Activated CD4-positive, alpha-beta T cell treated with anti-CD3 and anti-CD28 coated beads, Interleukin-10, Interleukin-2, amounts not matched to agents 100 ng/mL and 50 ng/mL, durations not matched to agents 16 hours and 8 hours (primary cell): ENCODE results near the gene CHST7.
A peak's percentile ranks its signal among the peaks of the same experiment; 100 is the strongest.
"Not testable (repeated sequence)": the region's sequence is repeated elsewhere in the genome, so short reads cannot be mapped to it uniquely, and the experiment has no call there.

Experiments used
- DNase-seq: peaks from one replicate; pipeline ENCODE4 v3.0.0-alpha.2; 2020

CHST7 gene, protein sequence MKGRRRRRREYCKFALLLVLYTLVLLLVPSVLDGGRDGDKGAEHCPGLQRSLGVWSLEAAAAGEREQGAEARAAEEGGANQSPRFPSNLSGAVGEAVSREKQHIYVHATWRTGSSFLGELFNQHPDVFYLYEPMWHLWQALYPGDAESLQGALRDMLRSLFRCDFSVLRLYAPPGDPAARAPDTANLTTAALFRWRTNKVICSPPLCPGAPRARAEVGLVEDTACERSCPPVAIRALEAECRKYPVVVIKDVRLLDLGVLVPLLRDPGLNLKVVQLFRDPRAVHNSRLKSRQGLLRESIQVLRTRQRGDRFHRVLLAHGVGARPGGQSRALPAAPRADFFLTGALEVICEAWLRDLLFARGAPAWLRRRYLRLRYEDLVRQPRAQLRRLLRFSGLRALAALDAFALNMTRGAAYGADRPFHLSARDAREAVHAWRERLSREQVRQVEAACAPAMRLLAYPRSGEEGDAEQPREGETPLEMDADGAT

DNA sequence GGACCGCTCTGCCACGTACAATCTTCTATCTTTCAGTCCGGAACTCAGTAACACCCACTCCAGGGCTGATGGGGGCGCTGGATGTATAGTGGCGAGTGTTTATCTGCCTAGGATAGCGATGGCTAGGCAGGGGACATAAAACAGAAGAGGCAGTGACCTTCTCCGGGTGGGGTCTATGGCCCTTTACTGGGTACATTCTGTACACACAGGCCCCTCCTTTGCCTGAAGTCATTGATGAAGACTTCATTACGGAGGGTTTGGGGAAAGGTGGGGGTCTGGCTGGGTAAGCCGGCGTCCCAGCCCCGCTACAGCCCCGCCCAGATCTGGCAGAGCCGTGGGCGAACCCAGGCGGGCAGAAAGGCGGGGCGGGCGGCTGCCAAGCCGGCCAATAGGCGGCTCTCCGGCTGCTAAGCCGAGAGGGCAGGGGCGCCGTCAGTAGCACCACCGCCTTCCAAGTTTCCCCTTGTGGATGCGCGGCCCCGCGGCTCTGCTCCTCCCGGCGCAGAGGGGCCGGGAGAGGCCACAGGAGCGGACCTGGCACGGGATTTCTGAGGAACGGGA is at the start of gene CHST7:
Gene CHST7, plus strand, starts transcription at position 435 of the 561 bp plus-strand sequence. CDS start 167 bp downstream, outside the sequence.
- DNase-seq, result peak; percentile 69

DNA sequence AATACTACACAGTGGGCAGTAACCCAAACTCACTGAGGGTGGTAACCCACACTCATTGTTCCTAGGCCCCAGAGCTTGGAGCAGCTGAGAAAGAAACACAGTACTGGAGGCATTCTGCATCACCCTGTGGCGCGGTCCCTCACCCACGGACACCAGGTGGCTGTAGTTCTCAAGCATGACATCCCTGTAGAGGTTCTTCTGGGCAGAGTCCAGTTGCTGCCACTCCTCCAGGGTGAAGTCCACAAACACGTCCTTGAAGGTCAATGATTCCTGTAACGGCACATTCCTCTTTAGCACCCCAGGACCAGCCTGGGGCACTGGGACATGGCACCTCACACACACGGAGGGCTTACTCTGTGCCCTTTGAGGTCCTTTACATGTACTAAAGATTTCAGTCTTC is 44.9 kb upstream of the CHST7 start:
- DNase-seq, result not testable (repeated sequence)

DNA sequence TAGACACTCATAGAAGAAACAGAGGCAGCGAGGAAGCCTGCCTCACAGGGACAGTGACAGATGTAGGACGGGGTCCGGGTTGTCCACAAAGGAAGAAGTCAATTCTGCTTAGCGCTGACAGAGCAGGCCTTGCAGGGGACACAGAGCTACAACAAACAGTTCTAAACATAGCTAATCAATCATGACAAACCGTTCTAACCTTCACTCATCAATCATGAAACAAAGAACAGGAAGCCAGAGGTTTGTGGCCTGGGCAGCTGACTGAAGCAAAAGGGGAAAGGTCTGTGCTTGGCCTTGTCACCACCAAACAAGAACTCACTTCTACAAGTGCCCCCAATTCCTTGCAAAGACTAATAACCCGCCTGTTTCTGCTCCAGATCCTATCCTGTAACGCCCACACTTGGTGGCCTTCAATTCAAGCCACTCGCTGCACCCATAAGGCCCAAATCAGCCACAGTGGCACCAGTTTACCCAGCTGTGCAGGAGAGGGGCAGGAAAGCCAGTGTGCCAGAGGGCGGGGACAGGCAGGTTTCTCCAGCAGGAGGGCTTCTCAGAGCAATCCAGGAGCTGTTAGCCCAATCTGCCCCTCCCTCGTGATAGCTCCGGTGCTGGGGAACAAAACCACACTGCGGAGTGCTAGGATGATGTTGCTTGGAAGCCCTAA is 43.7 kb upstream of the CHST7 start:
- DNase-seq, result not testable (repeated sequence)

DNA sequence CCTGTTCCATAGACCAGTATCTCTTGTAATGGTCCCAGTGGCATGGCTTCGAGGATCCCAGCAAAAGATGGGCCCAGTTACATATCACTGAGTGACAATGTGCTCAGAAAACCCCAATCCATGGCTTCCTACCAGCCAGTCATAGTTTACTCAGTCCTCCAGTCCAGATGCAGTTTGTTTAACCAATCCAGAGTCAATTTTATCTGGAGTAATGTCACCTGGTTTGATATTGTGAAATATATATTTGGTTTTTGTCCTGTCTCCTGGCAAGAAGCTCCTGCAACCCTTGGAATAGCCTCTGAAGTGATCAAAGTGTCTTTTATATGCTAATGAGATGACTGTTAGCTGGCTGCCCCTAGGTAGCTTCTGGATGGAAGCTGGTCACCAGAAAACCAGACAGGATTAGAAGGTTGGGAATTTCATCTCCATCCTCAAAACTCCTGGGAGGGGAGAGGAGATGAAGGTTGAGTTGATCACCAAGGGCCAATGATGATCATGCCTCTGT is 43.1 kb upstream of the CHST7 start:
- not testable (repeated sequence) for DNase-seq

DNA sequence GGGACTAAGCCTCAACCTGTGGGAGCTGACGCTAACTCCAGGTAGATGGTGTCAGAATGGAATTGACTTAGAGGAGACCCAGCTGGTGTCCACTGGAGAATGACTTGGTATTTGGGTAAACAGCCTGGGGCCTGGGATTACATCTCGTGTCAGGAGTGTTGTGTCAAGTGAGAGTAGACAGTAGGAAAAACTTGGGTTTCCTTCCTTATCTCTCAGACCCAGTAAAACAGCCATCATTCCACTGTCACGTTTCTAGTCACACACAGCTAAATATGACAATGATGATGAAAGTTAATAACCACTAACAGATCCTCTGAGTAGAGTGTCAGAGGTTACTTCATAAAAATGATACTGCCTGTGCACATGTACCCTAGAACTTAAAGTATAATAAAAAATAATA is 42.1 kb upstream of the CHST7 start:
- DNase-seq, result no peak

DNA sequence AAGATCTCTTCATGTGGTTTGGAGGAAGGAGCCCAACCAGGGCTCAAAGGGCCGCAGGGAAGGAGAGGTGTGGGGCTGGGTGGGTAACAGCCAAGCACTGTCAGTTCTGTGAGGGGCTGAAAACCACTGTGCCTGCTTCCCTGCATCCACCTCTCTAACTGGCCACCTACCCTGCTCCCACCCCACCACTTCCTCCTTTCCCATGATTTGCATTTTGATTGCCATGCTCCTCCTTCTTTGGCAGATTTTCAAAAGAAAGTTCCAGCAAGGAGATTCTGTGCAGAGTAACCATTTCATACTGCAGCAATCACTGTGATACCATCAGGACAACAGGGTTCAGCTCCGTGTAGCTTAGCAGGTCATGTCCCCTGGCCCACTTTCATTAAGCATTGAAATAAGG is 30.1 kb upstream of the CHST7 start:
- DNase-seq, result no peak

DNA sequence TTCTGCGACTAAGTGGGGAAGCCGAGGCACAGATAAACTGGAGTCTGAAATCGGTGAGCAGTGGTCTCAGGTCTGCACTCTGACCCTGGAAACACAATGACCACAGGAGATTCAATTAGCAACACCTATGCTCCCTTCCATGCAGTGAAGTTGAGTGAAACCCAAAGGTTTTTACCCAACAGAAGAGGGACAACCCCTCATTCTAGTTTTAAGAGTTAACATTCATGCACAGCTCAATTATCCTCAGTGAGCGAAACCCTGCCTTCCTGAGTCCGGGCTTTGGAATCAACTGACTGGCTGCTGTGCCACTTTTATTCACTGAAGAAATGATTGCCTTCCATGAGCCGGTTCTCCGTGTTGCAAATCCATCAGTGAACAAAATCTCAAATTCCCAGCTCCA is 29.0 kb upstream of the CHST7 start:
- not testable (repeated sequence) for DNase-seq

DNA sequence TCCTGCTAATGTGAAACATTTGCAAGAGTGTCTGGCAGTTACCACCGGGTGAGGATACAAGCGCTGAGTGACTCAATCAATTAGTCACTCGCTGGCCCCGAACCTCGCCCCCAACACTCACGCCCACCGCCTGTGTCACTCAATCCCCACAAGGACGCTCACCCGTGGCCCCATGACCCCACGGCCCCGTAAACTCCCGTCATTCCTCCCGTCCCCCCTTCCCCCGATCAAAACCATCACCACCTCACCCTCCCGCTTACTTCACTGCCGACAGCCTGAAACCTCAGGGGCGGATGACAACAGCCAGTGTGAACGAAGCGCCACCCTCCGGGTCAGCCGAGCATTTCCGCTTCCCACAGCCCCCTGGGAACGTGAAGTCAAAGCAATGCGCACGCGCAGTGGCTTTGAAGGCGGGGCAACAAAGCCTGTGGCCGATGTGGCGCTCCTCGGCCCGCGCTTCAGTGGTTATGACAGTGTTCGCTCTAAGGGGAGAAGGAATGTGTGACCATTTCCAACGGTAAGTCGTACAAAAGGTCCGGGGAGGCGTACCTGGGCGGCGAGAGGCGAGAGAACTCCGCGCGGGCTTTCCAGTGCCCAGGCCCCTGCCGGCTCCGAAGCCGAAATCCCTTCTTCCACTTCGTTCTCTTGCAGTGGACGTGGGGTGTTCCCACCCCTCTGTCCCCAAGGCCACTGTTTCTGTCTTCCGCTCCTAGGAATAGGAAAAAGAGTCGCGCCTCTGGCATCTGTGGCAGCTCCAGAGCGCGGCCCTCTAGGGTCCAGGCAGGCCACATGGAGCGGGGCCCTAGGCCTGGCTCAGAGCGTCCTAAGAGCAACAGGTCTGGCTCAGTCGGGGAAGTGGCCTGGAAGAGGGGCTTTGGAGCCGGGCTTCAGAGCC is 28.2 kb upstream of the CHST7 start, which contains the start of gene ZNF674:
Gene ZNF674, minus strand, starts transcription at position 311 of the 895 bp plus-strand sequence. CDS start 3,334 bp downstream, outside the sequence.
- peak; percentile 94 for DNase-seq

DNA sequence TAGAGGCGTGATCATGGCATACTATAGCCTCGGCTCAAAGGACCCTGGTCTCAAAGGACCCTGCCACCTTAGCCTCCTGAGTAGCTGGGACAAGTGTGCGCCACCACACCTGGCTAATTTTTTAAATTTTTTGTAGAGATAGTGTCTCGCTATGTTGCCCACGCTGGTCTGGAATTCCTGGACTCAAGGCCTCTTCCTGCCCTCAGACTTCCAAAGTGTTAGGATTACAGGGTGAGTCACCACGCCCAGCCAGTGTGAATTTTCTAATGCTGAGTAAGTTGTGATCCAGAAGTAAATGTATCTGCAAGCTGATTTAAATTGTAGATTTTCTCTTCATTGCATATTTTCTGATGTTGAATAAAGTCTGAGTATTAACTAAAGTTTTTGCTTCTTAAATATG is 25.7 kb upstream of the CHST7 start:
- DNase-seq, result no peak

DNA sequence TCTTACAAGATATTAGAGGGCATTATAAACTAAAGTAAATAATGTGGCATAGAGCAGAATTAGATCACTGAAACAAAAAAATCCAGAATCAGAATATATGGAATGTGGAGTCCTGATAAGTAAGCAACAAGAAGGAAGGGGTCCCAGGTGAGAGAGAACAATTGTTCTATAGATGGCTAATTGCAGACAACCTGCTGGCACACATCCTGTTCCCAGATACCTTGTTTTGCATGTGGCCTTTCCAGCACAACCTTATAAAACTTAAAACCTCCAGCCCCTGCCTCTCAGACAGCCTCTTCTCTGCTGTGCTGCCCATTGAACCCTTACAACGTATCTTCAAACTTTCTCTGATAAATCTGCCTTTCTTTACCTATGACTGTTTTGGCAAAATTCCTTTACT is 23.7 kb upstream of the CHST7 start:
- DNase-seq, result no peak

DNA sequence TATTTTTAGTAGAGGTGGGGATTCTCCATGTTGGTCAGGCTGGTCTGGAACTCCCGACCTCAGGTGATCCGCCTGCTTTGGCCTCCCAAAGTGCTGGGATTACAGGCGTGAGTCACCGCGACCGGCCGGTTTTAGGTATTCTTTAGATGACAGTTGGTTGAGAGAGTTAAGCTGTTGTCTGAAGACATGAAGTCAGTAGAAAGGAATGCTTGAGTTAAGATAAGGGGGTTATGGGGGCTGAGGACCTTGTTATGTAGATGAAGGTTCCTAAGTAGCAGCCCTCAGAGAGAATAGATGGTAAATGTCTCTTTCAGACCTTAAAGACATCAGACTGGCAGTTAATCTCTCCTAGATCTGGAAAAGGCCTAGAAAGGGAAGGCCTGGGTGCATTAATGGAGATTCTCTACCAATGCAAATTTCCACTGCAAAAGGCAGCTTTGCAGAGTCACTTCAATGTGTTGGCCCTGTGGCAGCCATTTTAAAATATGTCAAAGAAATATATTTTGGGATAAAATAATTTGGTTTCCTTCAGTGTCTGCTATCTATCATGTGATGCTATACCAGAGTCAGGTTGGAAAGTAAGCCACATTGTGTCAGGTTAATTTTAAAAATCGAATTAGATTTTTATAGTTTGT is 22.0 kb upstream of the CHST7 start:
- DNase-seq, result no peak

DNA sequence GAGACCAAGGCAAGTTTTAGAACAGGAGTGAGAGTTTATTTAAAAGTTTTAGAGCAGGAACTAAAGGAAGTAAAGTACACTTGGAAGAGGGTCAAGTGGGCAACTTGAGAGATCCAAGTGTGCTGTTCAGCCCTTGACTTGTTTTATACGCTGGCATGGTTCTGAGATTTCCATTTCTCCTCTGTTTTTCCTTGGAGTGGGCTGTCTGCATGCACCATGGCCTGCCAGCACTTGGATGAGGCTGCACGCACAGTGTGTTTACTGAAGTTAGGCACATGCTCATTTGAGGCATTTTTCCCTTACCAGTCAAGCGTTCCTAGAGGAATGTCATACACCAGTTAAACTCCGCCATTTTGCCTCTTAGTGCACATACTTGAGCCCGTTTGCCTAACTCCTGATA is 19.6 kb upstream of the CHST7 start:
- DNase-seq, result no peak

DNA sequence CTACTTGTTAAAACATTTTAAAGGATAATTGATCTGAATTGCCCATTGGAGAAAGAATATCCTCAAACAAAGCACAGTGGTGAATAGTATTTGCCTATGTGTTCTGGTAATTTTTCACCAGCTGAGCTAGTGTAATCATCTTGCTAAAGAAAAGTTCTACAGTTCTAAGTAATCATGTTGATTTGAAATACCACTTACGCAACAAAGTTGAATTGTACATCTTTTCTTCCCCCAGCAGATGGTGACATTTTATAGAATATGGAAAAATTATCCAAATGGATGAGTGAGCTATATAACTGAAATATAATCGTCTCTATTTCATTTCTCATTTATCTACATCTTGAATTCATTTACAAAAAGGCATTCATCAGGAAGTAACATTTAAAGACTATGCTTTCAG is 18.6 kb upstream of the CHST7 start:
- no peak for DNase-seq

DNA sequence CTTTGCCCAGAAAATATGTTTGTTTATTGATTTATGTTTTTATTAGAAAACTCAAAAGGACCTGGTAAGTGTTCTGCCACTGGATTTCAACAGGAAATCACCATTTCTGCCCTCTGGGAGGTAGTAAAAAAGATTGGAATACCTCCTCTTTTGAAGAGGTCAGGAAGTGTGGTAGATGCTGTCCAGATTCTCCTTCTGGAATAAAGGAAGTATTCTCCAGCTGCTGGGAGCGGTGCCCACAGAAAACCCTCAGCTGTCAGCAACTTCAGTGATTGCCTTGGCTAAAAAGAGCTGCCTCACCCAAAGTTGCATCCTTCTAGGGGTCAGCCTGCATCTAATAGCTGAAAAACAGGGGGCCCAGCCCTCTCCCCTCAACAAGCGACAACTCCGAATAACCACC is 14.5 kb upstream of the CHST7 start:
- no peak for DNase-seq

DNA sequence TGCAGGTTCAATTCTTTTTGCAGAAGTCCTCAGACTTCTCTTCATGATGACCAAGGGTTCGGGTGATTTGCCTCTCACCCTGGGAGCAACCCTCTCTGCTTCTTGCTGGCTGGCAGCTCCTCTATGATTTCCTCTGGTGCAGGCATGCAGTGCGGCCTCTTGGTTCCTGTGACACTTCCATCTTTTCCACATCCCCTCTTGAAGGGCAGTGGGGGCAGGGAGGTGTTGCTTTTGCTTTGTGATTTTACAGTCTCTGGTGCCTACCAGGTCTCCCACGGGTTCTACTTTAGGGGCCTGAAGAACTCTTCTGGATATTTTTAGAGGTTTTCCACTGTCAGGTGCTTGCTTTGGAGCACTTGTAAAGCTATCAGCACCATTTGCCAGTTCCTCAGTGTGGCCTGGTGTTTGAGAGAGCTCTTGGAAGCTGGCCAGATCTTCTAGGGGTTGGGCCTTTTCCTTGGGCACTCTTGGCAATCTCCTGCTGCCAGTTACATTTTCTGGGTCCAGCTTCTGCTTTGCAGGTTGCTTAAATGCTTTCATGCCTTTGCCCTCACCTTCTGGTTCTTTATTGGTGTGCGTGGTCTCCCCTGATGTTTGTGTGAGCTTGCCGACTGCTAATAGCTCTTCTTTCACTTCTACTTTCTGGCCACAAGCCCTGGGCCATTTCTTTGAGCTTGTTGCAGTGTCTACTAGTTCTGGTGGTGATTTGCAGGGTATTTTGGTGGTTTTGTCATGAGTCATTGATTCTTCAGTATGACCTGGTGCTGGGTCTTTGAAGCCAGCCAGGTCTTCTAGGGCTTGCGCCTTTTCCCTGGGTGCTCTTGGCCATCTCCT is 11.5 kb upstream of the CHST7 start:
- DNase-seq, result peak; percentile 63

DNA sequence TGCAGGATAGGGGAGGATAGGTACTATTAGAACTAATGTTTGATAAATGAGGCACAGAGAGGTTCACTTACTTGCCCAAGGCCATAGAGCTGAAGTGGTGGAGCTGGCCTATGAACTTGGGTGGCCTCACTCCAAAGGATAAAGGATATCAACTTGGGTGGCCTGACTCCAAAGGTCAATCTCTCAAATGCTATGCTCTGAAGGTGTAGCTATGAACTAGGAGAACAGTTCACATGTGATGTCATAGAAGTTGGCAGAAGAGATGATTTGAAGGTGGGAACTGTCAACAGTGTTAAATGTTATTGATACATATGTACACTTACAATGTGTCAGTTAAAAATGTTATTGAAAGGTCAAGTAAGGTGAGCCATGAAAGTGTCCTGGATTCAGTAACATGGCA is 6.2 kb upstream of the CHST7 start:
- DNase-seq, result no peak

DNA sequence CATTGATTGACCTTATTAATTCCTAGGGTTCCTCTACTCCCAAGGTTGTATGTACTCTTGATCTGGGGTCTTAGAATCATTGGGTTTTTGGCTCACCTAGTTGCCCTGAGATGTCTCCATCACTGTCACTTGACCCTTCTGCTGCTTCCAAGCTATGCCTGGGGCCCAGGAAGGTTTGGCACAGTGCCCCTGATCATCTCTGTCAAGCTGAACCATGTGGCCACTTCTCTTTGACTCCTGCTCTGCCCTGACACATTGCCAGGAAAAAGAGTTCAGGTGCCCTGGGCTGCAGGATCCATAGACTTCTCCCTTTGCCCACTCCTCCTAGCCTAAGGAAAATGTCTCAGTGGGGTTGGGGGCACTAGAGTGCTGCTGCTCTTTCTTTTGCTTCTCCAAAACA is 3.9 kb upstream of the CHST7 start:
- DNase-seq, result no peak

DNA sequence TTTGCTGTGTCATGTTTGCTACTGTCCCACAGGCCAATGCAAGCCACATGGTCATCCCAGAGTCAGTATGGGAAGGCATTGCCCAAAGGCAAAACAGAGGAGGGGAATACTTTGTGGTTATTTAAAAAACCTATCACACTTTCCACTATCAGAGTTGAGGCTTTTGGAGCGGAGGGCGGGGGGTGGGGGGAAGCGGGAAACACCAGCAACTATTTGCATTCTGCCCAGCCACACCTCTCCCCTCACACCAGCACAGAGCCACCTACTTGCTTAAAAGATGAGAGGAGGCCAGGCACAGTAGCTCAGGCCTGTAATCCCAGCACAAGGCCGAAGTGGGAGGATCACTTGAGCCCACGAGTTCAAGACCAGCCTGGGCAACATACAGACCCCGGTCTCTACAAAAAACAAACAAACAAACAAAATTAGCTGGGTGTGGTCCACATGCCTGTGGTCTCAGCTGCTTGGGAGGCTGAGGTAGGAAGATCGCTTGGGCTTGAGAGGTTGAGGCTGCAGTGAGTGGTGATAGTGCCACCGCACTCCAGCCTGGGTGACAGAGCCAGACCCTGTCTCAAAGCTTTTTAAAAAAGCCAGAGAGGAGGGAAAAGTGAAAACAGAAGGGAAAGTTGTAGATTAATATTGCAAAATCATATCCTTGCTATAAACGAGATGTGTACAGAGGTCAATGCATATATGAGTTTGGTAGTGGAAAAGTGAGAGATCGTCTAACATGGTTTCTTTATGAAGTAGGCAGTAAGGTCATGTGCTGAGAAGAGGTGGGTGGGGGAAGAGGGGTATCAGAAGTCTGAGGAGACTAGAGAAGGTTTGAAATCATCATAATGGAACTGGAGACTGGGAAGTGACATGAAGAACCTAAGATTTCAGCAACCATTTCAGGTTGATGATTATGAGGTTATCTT is 1.9 kb upstream of the CHST7 start:
- DNase-seq, result peak; percentile 71

DNA sequence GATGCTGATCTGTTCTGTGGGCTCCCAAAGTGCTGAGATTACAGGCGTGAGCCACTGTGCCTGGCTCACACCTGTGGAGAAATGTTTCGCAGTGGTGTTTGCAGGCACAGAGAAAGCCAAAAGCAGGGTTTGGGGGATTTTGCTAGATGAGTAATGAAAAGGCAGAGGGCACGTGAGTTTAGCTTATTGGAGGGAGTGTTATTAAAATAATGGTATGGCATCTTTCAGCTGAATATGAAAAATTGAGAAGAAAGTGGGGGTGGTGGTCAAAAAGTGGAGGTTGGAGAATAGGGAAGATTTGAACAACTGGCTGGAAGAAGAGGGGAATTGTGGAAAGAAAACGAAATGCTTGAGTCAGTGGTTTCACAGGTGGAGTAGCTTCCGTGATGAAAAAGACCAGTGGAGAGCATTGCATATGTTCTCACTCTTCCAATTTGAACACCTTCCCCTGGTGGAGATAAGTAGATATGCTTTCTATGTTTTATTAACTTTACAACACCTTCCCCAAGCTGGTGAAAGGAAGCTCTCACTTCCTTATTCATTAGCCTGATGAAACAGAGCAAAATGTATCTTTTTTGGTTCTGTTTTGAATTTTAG is 1.1 kb upstream of the CHST7 start:
- DNase-seq, result peak; percentile 39
